Right lobe of liver (tissue), 6 donors: ENCODE data around the gene FSTL5. TPM values are rescaled to one million over a fixed set of nuclear protein-coding genes. Genes with fewer than 3 reads are reported as not detected.
A peak's percentile ranks its signal among the peaks of the same experiment; 100 is the strongest.

ENCODE experiments used
- ATAC-seq, 4 donors: fragments of 200-7000 bp; cut with Tn5 transposase; one replicate each; pipeline ENCODE4 v1.9.1; 2020; ENCODE audit warnings: mild to moderate bottlenecking in 4 of 4, moderate library complexity in 4 of 4
- DNase-seq, 3 donors: peaks; one replicate each; pipeline ENCODE4 v3.0.0-alpha.2; 2020
- H3K27ac ChIP-seq, 3 donors: fragments of 200-600 bp; one replicate each; pipeline ENCODE4 v1.8.0; 2022
- H3K27me3 ChIP-seq, 2 donors: fragments of 200-600 bp; one replicate each; pipeline ENCODE4 v1.8.0; 2022
- H3K36me3 ChIP-seq, 4 donors: fragments of 200-600 bp; sonication (generic) in 1 of 4; one replicate each; pipeline versions ENCODE4 v1.5.1 to v1.8.0; 2017 to 2022; ENCODE audit warnings: control low read depth in 1 of 4
- H3K4me1 ChIP-seq, 4 donors: fragments of 200-600 bp; sonication (generic) in 1 of 4; one replicate each; pipeline versions ENCODE4 v1.5.1 to v1.8.0; 2017 to 2022; ENCODE audit warnings: control low read depth in 1 of 4
- H3K4me3 ChIP-seq, 3 donors: fragments of 200-600 bp; one replicate each; pipeline ENCODE4 v1.8.0; 2022
- H3K9me3 ChIP-seq, 4 donors: fragments of 200-600 bp; sonication (generic) in 1 of 4; one replicate each; pipeline versions ENCODE4 v1.5.1 to v1.8.0; 2017 to 2022; ENCODE audit warnings: control low read depth in 1 of 4
- POLR2A ChIP-seq: fragments of 450-650 bp; IDR thresholded peaks from one replicate; pipeline ENCODE4 v1.6.1; 2017; ENCODE audit warnings: antibody characterized with exemption, mild to moderate bottlenecking
- WGBS: methylation state at CpG from one replicate; pipeline ENCODE4 v1.1.6; 2018; ENCODE audit warnings: low coverage, low lambda C conversion rate; ENCODE audit not compliant: insufficient coverage; ENCODE audit errors: missing lambda C conversion rate; 5-methylcytosine and 5-hydroxymethylcytosine counted together
- intact Hi-C, 2 donors: fragments of 100-400 bp; cut with DNase I; formaldehyde crosslinking; loops; one replicate each; pipeline versions ENCODE4 v1.11.2 to v1.14.1; 2022
- total RNA-seq, 6 experiments: library from RNA; depleted of rRNA in 2 of 6; stranded (reverse); fragments of >200 nt in 2 of 6; fragmentation: NEBNext Ultra II Directional in 3 of 6; extraction: Animal tissue kit (Norgen Biotek cat#: 25700) in 3 of 6; gene quantifications; one replicate each; pipeline versions ENCODE4 v1.1.0 to v1.2.4, GENCODE V29; 2016 to 2023
- TF ChIP-seq, protein P1 (sequence below), 4 donors: fragments of 200-600 bp in 3 of 4; fragments of 450-650 bp in 1 of 4; IDR thresholded peaks; one replicate each; pipeline versions ENCODE4 v1.5.1 to v1.8.0; 2016 to 2022; ENCODE audit warnings: antibody characterized with exemption in 4 of 4, mild to moderate bottlenecking in 2 of 4
- donor health status: DM: no; HTN: yes; CAD: no.
- donor health status: DM: no; HTN: no; CAD: no.
- donor health status: DM: no; HTN: no; CAD: no.
- donor health status: DM: no; HTN: yes; CAD: no.
- donor health status: DM: no; HTN: yes; CAD: no.

Gene FSTL5
- total RNA-seq, 6 experiments from 2014 or later = 0.12 to 0.95 TPM; not detected in 4

- Histone ChIP-seq H3K4me3 (no peak overlapping the region), H3K27me3 (no peaks in the 10 kb centered on the region), H3K4me1 (no peaks in the 10 kb centered on the region), H3K27ac (no peak overlapping the region), H3K36me3 (no peaks in the 10 kb centered on the region), H3K9me3 (no peaks in the 10 kb centered on the region)
- ATAC-seq (no peak), DNase-seq (no peak)
- TF ChIP-seq, protein P1, sequence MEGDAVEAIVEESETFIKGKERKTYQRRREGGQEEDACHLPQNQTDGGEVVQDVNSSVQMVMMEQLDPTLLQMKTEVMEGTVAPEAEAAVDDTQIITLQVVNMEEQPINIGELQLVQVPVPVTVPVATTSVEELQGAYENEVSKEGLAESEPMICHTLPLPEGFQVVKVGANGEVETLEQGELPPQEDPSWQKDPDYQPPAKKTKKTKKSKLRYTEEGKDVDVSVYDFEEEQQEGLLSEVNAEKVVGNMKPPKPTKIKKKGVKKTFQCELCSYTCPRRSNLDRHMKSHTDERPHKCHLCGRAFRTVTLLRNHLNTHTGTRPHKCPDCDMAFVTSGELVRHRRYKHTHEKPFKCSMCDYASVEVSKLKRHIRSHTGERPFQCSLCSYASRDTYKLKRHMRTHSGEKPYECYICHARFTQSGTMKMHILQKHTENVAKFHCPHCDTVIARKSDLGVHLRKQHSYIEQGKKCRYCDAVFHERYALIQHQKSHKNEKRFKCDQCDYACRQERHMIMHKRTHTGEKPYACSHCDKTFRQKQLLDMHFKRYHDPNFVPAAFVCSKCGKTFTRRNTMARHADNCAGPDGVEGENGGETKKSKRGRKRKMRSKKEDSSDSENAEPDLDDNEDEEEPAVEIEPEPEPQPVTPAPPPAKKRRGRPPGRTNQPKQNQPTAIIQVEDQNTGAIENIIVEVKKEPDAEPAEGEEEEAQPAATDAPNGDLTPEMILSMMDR (IDR thresholded peaks at IDR 0.05) = no peak
- TF ChIP-seq POLR2A = no peak
- intact Hi-C loops = no loop called here
- whole genome bisulfite sequencing = 48% methylated on average over 4 of the region's 4 CpGs
These were observed 280.6 kb downstream of the FSTL5 start for GRCh38 chr4:161883157-161883556.

GRCh38 chr4:161881370-161881769 lies 282.4 kb downstream of the FSTL5 start:
- ATAC-seq (no peak), DNase-seq (no peak)
- intact Hi-C loops = no loop called here
- no peak for TF ChIP-seq POLR2A
- TF ChIP-seq, protein P1 (IDR thresholded peaks at IDR 0.05) = no peak
- H3K4me3 ChIP-seq = no peak overlapping the region
- no peaks in the 10 kb centered on the region for H3K27me3 ChIP-seq
- 73% methylated on average over 4 of the region's 4 CpGs for WGBS
- H3K27ac ChIP-seq = no peak overlapping the region
- H3K36me3 ChIP-seq = no peaks in the 10 kb centered on the region
- no peaks in the 10 kb centered on the region for H3K4me1 ChIP-seq
- no peaks in the 10 kb centered on the region for H3K9me3 ChIP-seq

GRCh38 chr4:161869511-161869910 lies 294.3 kb downstream of the FSTL5 start:
- 50% methylated on average over 2 of the region's 2 CpGs for WGBS
- intact Hi-C loops = no loop called here

GRCh38 chr4:161856711-161857326 lies 307.0 kb downstream of the FSTL5 start:
- no peak overlapping the region for H3K4me3 ChIP-seq
- no peaks in the 10 kb centered on the region for H3K4me1 ChIP-seq
- WGBS = 60% methylated on average over 1 of the region's 1 CpG
- H3K27me3 ChIP-seq = no peaks in the 10 kb centered on the region
- no peaks in the 10 kb centered on the region for H3K36me3 ChIP-seq
- H3K9me3 ChIP-seq = no peaks in the 10 kb centered on the region
- TF ChIP-seq, protein P1 (IDR thresholded peaks at IDR 0.05) = no peak
- no peak for TF ChIP-seq POLR2A
- DNase-seq (no peak), ATAC-seq (no peak)
- intact Hi-C loops = no loop called here
- H3K27ac ChIP-seq = no peak overlapping the region

More at GRCh38 chr4:161869511-161869910, 294.3 kb downstream of the FSTL5 start:
- Histone ChIP-seq H3K9me3 (no peaks in the 10 kb centered on the region), H3K27me3 (no peaks in the 10 kb centered on the region), H3K4me3 (no peak overlapping the region), H3K36me3 (no peaks in the 10 kb centered on the region), H3K27ac (no peak overlapping the region), H3K4me1 (no peaks in the 10 kb centered on the region)
- TF ChIP-seq, protein P1 (IDR thresholded peaks at IDR 0.05) = peak in 1 of 4 donors; percentile 30
- TF ChIP-seq POLR2A = no peak
- ATAC-seq (no peak), DNase-seq (no peak)

- intact Hi-C loops = no loop called here
- DNase-seq = no peak
- WGBS = 0% methylated on average over 1 of the region's 1 CpG
- Histone ChIP-seq H3K4me3 (no peak overlapping the region), H3K36me3 (no peaks in the 10 kb centered on the region), H3K9me3 (no peaks in the 10 kb centered on the region), H3K4me1 (no peaks in the 10 kb centered on the region), H3K27me3 (no peaks in the 10 kb centered on the region), H3K27ac (no peak overlapping the region)
- TF ChIP-seq, protein P1 (IDR thresholded peaks at IDR 0.05) = no peak
- no peak for TF ChIP-seq POLR2A
- ATAC-seq = no peak
These were observed 313.2 kb downstream of the FSTL5 start for GRCh38 chr4:161850631-161851030.
